EH (cell line): ENCODE data around the gene CHD6.

ENCODE experiments used
- DNase-seq: peaks from one replicate; pipeline ENCODE4 v3.0.0-alpha.2; 2015; ENCODE audit warnings: low read depth

The CHD6 gene

DNA sequence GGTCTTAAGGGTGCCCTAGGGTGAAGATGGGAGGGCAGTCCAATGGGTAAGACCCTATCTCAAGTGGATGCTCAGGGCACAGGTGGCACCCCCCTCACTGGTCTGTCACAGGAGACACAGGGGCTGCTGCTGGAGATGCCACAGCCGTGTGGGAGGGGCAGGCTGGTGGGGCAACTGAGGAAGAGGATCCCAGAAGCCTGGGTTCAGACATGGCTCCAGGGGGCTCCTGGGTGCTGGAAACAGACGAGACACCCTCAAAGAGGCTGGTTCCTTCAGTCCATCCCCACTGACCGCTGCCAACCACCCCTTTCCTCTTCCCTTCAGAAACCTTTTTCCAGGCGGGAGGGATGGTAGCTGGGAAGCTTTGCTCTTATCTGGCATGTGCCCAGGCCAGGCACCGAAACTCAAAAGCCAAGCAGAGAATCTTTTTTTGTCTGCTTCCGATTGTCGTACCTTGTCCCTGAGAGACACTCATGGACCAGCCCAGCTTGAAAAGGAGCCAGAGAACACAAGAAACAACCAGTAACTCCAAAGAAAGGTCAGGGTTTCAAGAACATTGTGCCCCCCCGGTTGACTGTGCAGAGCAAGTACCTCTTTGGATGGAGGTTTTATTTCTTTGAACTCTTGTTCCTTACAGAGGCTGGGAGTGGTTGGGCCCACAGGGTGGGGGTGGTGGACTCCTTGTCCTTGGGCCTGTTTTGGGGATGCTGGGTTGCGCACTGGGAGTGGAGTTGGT lies 223.1 kb downstream of the CHD6 start:
- DNase-seq: no peak

DNA sequence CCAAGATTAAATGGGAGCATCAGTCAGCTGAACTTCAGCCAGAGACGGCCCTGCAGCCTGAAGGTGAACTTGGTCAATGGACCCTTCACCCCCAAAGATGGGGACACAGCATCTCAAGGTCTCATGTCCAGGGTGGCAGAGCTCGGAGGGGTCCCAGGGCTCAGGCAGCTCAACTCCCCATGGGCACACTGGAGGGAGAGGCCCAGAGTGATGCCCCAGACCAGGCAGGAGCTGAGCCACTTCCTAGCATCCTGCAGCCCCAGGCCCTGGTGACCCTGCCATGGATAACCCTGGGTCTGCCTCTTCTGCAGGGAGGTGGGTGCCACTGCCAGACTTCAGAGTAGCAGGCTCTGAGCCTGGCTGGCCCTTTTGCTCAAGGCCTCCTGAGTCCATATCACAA lies 224.1 kb downstream of the CHD6 start:
- no peak for DNase-seq

DNA sequence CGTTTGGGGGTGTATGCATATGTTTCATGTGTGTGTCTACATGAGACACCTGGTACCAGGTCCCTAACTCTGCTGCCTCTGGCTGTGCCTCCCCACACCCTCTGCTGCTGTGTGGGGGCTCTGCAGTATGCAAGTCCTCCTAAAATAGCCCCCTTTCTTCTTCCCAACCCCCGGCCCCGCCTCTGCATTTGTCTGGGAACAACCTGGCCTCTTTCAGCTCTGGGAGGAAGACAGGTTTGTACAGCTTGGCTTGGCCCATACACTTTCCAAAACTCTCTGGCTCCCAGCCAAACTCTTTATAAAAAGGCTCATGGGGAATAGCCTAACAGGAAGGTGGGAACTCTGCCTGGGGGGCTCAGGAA lies 224.5 kb downstream of the CHD6 start:
- no peak for DNase-seq

GRCh38 chr20:41392871-41393704 lies 225.1 kb downstream of the CHD6 start:
- DNase-seq: peak; percentile 51

DNA sequence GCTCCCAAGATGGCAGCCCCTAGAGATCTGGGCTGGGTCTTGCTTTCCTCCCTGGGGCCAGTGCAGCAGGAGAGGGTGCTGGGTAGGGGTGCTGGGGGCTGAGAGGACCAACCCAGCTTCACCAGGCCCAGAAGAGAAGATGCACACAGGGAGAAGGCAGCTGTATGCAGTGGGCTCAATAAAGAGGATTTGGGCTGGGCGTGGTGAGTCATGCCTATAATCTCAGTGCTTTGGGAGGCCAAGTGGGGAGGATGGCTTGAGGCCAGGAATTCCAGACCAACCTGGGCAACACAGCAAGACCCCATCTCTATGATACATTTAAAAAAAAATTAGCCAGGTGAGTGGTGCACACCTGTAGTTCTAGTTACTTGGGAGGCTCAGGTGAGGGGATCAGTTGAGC lies 225.9 kb downstream of the CHD6 start:
- DNase-seq: peak; percentile 22

GRCh38 chr20:41391587-41392001 lies 226.6 kb downstream of the CHD6 start:
- peak; percentile 91 for DNase-seq

- DNase-seq: no peak
Observed at GRCh38 chr20:41390889-41391288, 227.3 kb downstream of the CHD6 start.

DNA sequence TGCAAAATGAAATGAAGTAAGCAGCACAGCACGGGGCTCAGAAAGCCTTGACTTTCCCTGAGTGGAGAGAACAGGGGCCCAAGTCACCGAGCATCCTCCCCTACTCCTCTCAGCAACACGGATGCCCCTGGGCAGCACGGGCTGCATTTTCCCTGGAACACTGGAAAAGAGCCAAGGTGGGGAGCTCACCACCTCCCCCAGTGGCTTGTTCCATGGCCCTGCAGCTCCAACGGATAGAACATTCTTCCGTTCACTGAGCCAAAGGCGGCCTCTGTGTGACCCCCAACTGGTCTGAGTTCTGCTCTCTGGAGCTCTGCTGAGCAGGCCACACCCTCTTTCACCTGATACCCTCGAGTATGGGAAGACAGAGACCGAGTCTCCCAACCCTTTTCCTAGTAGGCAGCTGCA lies 230.7 kb downstream of the CHD6 start:
- peak; percentile 34 for DNase-seq

GRCh38 chr20:41386502-41387427 lies 231.4 kb downstream of the CHD6 start:
- DNase-seq: peak; percentile 53

GRCh38 chr20:41382791-41383305 lies 235.3 kb downstream of the CHD6 start:
- no peak for DNase-seq

GRCh38 chr20:41380551-41381193 lies 237.5 kb downstream of the CHD6 start:
- DNase-seq: no peak

- no peak for DNase-seq
Observed at GRCh38 chr20:41379551-41379950, 238.6 kb downstream of the CHD6 start.

GRCh38 chr20:41377275-41377674 lies 240.9 kb downstream of the CHD6 start:
- DNase-seq: no peak

- no peak for DNase-seq
Observed at GRCh38 chr20:41376349-41376748, 241.8 kb downstream of the CHD6 start.

GRCh38 chr20:41375846-41376245 lies 242.3 kb downstream of the CHD6 start:
- no peak for DNase-seq

DNA sequence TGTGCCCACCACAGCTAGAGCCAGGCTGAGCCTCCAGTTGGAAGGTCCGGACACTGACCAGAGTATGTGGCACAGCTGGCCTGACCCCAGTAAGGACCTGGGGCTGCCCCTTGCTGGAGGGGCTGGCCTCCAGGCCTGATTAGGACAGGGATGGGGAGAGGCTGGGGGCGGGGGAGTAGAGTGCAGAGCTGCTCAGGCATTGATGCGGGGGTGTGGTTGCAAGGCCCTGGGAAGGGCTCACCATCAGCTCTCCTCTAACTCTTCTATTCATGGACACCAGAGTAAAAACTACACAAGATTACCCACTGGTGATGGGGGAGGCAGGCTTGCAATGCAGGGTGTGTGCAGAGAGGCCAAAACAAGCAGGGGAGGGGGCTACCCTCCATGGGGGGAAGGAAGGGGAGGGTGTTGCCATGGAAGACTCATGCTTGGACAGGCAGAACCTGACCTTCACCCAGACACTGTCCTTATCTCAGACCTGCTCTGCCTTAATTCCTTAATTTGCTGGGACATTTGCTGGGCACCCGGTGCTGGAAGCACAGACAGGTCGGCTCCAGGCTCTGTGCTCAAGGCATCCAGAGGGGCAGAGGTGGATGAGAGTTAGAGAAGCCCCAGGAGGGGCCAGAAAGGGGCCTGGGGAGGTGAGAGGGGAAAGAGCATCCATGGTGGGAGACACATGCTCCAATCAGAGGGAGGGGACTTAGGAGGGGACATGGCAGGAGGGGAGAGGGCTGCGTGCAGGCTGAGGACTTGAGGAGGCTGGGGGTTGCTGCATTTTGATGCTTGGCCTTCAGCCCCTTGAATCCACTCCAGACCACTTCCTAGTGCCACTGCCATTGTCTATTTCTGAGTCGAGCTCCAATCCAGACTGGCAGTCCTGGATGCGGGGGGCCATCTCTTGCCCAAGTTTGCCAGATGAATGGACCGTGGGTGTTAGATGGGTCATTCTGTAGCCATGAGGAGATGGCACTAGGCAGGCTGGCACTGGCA lies 244.0 kb downstream of the CHD6 start:
- no peak for DNase-seq

DNA sequence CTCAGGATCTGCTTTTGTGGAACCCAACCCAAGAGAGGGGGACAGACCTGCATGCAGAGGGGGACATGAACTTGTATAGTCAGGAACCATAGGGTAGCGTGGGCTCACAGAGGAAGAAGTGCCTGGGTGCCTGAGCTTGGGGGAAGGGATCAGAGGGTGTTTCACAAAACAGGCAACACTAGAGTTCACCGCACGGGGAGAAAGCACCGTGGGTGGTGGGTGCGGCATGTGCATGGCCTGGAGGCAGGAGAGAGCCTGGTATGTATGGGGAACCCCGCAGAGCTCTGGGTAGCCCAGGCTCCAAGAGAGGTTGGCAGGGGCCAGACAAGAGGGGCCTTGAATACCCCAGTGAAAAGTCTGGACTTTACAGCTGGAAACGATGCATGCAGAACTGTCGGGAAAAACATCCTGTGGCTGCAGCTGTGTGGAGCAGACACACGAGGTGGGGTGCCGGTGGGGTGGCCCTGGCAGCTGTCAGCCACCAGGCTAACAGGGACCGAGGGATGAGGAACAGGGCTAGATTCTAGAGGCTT lies 244.9 kb downstream of the CHD6 start:
- DNase-seq: no peak

GRCh38 chr20:41371371-41371770 lies 246.8 kb downstream of the CHD6 start:
- DNase-seq: no peak

DNA sequence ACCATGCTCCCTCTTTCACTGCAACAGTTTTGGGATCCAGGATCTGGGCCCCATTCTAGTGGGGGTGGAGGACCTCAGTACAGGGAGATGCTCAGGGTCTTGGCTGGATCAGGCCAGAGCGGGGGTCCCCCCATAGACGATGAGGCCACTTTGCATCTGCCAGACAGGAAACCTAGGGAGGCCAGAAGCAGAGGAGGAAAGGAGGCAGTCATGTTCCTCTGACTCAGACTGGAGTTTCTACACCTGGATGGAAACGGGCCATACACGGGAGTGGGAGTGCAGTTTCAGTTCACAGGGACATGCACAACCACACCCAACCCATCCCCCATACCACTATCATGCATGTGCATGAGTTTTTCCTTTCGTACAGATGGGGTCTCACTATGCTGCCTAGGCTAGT lies 248.0 kb downstream of the CHD6 start:
- DNase-seq: no peak

GRCh38 chr20:41369673-41370072 lies 248.5 kb downstream of the CHD6 start:
- no peak for DNase-seq
